Upper lobe of right lung (tissue), 1 donor: ENCODE measurements around the gene ANTXR2. TPM values are rescaled to one million over a fixed set of nuclear protein-coding genes. Genes with fewer than 3 reads are reported as not detected.
"Not testable (repeated sequence)": the region's sequence is repeated elsewhere in the genome, so short reads cannot be mapped to it uniquely, and the experiment has no call there.

ENCODE experiments used
- ATAC-seq: fragments of 200-7000 bp; cut with Tn5 transposase; one replicate; pipeline ENCODE4 v1.9.1; 2020; ENCODE audit warnings: mild to moderate bottlenecking, moderate library complexity
- DNase-seq: peaks from one replicate; pipeline ENCODE4 v3.0.0-alpha.2; 2020
- H3K27ac ChIP-seq: fragments of 200-600 bp; one replicate; pipeline ENCODE4 v1.8.0; 2022
- H3K27me3 ChIP-seq: fragments of 200-600 bp; one replicate; pipeline ENCODE4 v1.8.0; 2022; ENCODE audit warnings: mild to moderate bottlenecking
- H3K36me3 ChIP-seq: fragments of 200-600 bp; one replicate; pipeline ENCODE4 v1.8.0; 2022
- H3K4me1 ChIP-seq: fragments of 200-600 bp; one replicate; pipeline ENCODE4 v1.8.0; 2022
- H3K4me3 ChIP-seq: fragments of 200-600 bp; one replicate; pipeline ENCODE4 v1.8.0; 2022; ENCODE audit warnings: mild to moderate bottlenecking
- H3K9me3 ChIP-seq: fragments of 200-600 bp; one replicate; pipeline ENCODE4 v1.8.0; 2022
- intact Hi-C: fragments of 100-400 bp; cut with DNase I; formaldehyde crosslinking; loops from one replicate; pipeline ENCODE4 v1.11.0; 2022
- total RNA-seq: library from RNA; stranded (reverse); fragmentation: NEBNext Ultra II Directional; extraction: Animal tissue kit (Norgen Biotek cat#: 25700); gene quantifications from one replicate; pipeline ENCODE4 v1.2.1, GENCODE V29; 2021
- TF ChIP-seq, protein P1 (sequence below): fragments of 200-600 bp; IDR thresholded peaks from one replicate; pipeline ENCODE4 v1.8.0; 2022; ENCODE audit warnings: antibody characterized with exemption
- donor health status: DM: no; HTN: yes; CAD: no; lungs with severe emphysema.

ANTXR2 gene
- total RNA-seq, 1 donor from 2014 or later = 67.4 TPM

DNA sequence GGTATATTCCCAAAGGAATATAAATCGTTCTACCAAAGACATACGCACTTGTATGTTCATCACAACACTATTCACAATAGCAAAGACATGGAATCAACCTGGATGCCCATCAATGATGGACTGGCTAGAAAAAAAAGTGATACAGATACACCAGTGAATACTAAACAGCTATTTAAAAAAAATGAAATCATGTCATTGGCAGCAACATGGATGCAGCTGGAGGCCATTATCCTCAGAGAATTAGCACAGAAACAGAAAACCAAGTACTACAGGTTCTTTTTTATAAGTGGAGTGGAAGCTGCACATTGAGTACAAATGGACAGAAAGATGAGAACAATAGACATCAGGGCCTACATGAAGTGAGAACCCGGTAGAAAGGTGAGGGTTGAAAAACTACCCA is 81.4 kb downstream of the ANTXR2 start:
- no peak overlapping the region for H3K27ac ChIP-seq
- H3K4me1 ChIP-seq = no peaks in the 10 kb centered on the region
- no peak for ATAC-seq
- intact Hi-C loops = no loop called here
- no peaks in the 10 kb centered on the region for H3K27me3 ChIP-seq
- no peak overlapping the region for H3K4me3 ChIP-seq
- TF ChIP-seq, protein P1, sequence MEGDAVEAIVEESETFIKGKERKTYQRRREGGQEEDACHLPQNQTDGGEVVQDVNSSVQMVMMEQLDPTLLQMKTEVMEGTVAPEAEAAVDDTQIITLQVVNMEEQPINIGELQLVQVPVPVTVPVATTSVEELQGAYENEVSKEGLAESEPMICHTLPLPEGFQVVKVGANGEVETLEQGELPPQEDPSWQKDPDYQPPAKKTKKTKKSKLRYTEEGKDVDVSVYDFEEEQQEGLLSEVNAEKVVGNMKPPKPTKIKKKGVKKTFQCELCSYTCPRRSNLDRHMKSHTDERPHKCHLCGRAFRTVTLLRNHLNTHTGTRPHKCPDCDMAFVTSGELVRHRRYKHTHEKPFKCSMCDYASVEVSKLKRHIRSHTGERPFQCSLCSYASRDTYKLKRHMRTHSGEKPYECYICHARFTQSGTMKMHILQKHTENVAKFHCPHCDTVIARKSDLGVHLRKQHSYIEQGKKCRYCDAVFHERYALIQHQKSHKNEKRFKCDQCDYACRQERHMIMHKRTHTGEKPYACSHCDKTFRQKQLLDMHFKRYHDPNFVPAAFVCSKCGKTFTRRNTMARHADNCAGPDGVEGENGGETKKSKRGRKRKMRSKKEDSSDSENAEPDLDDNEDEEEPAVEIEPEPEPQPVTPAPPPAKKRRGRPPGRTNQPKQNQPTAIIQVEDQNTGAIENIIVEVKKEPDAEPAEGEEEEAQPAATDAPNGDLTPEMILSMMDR = no peak
- H3K36me3 ChIP-seq = no peaks in the 10 kb centered on the region
- no peaks in the 10 kb centered on the region for H3K9me3 ChIP-seq
- DNase-seq = no peak

DNA sequence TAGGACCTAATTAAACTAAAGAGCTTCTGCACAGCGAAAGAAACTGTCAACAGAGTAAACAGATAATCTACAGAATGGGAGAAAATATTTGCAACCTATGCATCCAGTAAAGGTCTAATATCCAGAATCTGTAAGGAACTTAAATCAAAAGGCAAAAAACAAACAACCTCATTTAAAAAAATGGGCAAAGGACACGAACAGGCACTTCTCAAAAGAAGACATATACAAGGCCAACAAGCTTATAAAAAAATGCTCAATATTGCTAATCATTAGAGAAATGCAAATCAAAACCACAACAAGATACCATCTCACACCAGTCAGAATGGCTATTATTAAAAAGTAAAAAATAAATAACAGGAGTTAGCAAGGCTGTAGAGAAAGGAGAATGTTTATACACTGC is 81.9 kb downstream of the ANTXR2 start:
- H3K9me3 ChIP-seq, DNase-seq, H3K27me3 ChIP-seq, H3K4me3 ChIP-seq, H3K36me3 ChIP-seq, H3K4me1 ChIP-seq, intact Hi-C loops, ATAC-seq, H3K27ac ChIP-seq: not testable (repeated sequence)

DNA sequence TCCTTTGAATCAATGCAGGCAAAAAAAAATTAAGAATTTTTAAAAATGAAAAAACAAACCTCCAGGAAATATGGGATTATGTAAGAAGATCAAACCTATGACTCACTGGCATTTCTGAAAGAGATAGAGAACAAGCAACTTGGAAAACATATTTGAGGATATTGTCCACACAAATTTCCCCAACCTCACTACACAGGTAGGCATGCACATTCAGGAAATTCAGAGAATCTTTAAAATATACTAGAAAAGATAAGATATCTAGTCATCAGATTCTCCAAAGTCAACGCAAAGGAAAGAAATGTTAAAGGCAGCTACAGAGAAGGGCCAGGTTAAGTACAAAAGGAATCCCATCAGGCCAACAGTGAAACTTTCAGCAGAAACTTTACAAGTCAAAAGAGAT is 85.6 kb downstream of the ANTXR2 start:
- intact Hi-C loops = no loop called here
- Histone ChIP-seq H3K4me3 (no peak overlapping the region), H3K36me3 (peaks cover 4% of the 10 kb centered on the region), H3K9me3 (no peaks in the 10 kb centered on the region), H3K27ac (no peak overlapping the region), H3K27me3 (no peaks in the 10 kb centered on the region), H3K4me1 (no peaks in the 10 kb centered on the region)
- TF ChIP-seq, protein P1 = no peak
- ATAC-seq (no peak), DNase-seq (no peak)

DNA sequence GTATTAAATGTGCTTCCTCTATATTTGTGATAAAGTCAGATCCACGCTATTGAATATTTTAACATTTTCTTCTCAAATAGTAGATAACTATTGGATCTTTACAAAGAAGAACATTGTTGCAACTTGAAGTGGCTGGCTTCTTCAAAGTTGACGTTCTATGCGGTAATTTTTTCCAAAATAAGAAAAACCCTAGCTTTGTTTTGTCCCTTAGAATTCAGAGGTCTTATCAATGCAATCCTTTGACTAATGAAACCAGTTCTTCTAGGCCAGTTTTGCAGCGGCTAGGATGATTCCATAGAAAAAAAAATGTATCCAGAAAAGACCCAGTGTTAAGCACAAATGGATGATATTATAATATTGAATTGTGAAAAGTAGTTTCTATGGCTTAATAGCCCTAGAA is 89.6 kb downstream of the ANTXR2 start:
- Histone ChIP-seq H3K4me3 (no peak overlapping the region), H3K4me1 (no peaks in the 10 kb centered on the region), H3K27me3 (no peaks in the 10 kb centered on the region), H3K9me3 (no peaks in the 10 kb centered on the region), H3K36me3 (peaks cover 4% of the 10 kb centered on the region), H3K27ac (no peak overlapping the region)
- ATAC-seq = no peak
- TF ChIP-seq, protein P1 = no peak
- no peak for DNase-seq
- intact Hi-C loops = no loop called here

DNA sequence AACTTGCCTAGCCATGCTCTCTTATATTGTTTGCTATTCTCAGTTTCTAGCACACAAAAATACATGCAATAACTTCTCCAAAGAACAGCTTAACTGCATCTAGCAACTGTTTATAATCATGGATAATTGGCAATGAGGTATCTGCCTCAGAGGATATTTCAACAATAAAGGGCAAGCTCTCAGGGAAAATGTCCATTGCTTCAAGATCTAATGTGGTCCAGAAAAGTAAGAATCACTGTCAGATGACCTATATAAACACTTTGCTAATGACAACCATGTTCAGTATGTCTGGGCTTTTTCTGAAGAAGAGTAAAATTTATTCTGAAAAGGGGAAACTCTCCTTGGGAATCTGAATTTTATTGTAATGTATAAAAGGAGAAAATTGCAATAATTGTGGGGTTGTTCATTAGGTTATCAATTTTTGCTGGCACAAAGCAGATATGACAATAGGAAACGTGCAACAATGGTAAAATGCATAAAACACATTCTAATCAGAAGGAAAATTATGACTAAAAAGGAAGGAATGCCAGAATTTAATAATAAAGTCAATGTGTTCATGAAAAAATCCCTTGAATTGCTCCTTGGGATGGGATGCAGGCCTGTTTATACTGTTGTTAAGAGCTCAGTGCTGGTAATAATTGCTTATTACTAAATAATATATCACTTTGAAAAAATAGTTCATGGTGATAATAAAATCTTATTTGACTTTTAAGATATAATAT is 90.3 kb downstream of the ANTXR2 start:
- H3K36me3 ChIP-seq = peaks cover 7% of the 10 kb centered on the region
- TF ChIP-seq, protein P1 = no peak
- no peaks in the 10 kb centered on the region for H3K27me3 ChIP-seq
- intact Hi-C loops = no loop called here
- no peak for ATAC-seq
- no peak for DNase-seq
- H3K4me3 ChIP-seq = no peak overlapping the region
- H3K27ac ChIP-seq = no peak overlapping the region
- no peaks in the 10 kb centered on the region for H3K4me1 ChIP-seq
- no peaks in the 10 kb centered on the region for H3K9me3 ChIP-seq

DNA sequence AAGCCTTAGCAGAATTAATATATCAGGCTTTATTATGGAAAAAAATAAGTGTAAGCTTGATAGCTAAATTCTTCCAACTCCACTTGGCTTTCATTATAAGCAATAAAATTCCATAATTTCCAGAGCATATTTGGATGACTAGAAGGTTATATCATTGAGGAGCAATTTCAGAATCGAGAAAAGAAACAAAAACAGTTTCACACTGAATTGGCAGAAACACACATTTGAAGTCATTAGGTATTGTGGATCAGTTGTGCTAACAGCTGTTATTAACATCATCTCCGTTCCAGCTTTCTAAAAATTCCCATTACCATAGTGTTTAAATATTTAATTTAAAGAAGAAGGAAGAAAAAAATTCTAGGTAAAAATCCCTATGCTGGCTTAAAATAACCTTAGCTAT is 92.6 kb downstream of the ANTXR2 start:
- no peak for DNase-seq

More for the DNA sequence above, 92.6 kb downstream of the ANTXR2 start:
- TF ChIP-seq, protein P1 = no peak
- H3K9me3 ChIP-seq = no peaks in the 10 kb centered on the region
- no peaks in the 10 kb centered on the region for H3K4me1 ChIP-seq
- peaks cover 24% of the 10 kb centered on the region for H3K36me3 ChIP-seq
- H3K27ac ChIP-seq = no peak overlapping the region
- intact Hi-C loops = no loop called here
- no peak overlapping the region for H3K4me3 ChIP-seq
- no peaks in the 10 kb centered on the region for H3K27me3 ChIP-seq
- no peak for ATAC-seq
